ENCODE data around the gene RAD18. TPM values are rescaled to one million over a fixed set of nuclear protein-coding genes. Genes with fewer than 3 reads are reported as not detected.

The RAD18 gene
- total and polyA plus RNA-seq, 9 of the 15 experiments (the other 6 are each of a cell fraction or from before 2014, with no cell fraction given), result 19.2 to 49.4 (median 34.4) TPM

GRCh38 chr3:8942115-8942514 lies 21.2 kb downstream of the RAD18 start:
- WGBS (ENCODE audit: insufficient coverage, low coverage, missing lambda C conversion rate), result 86% methylated on average over 4 of the region's 4 CpGs
- ChIA-PET CTCF (ENCODE audit: low intra/inter-chr PET ratio) (no interaction called here), POLR2A (no interaction called here)
- H3K9ac ChIP-seq (ENCODE audit: insufficient read depth in 1 of 2, low read depth in 2 of 2, low read length in 2 of 2), result no peak overlapping the region
- DNase-seq (ENCODE audit: extremely low read depth in 1 of 4, low spot score in 3 of 4), result no peak
- intact Hi-C loops (cut with micrococcal nuclease) (no loop called here), in situ Hi-C loops (cut with MboI) (no loop called here)
- no peaks in the 10 kb centered on the region for H4K20me1 ChIP-seq (replicated peaks; ENCODE audit: control insufficient read depth, insufficient read depth, low read length)
- no TSS peak for BruUV-seq (replicated peaks)
- no peaks in the 10 kb centered on the region for H3K9me1 ChIP-seq (ENCODE audit: control insufficient read depth, insufficient read depth, low read length)
- H2AFZ ChIP-seq (ENCODE audit: low read depth, low read length), result no peak overlapping the region
- FAIRE-seq, result no peak
- no peak overlapping the region for H3K4me2 ChIP-seq (ENCODE audit: insufficient read depth, low read length)
- no peak overlapping the region for H3K27ac ChIP-seq (ENCODE audit: extremely low read depth, low read depth, low read length)
- H3K9me3 ChIP-seq (replicated peaks; ENCODE audit: control insufficient read depth, insufficient read depth, low read depth, low read length), result no peaks in the 10 kb centered on the region
- H3K4me3 ChIP-seq, result no peak overlapping the region
- no peaks in the 10 kb centered on the region for H3K4me1 ChIP-seq (replicated peaks in 1 of 2; ENCODE audit: control insufficient read depth in 2 of 2, insufficient read depth in 2 of 2, low read length in 2 of 2)
- no peaks in the 10 kb centered on the region for H3K27me3 ChIP-seq (ENCODE audit: control insufficient read depth in 2 of 2, insufficient read depth in 2 of 2, low read length in 2 of 2)
- no peaks in the 10 kb centered on the region for H3K79me2 ChIP-seq (ENCODE audit: control insufficient read depth, insufficient read depth, low read length)
- H3K36me3 ChIP-seq (ENCODE audit: control insufficient read depth, insufficient read depth, low read length), result peaks cover 88% of the 10 kb centered on the region
- no peak; the same call in 2 of the 3 replicates for ATAC-seq
- no peak for TF ChIP-seq TGIF2 (CRISPR knock-in tag; IDR thresholded peaks at IDR 0.05)
- no peak for TF ChIP-seq ZNF436 (CRISPR knock-in tag; IDR thresholded peaks at IDR 0.05)
- no peak for TF ChIP-seq ZNF165 (CRISPR knock-in tag; IDR thresholded peaks at IDR 0.05; ENCODE audit: borderline replicate concordance)
- no peak for TF ChIP-seq ELF2 (CRISPR knock-in tag; IDR thresholded peaks at IDR 0.05)
- TF ChIP-seq FOS (IDR thresholded peaks at IDR 0.05; ENCODE audit: extremely low read depth, insufficient read length), result no peak
- TF ChIP-seq ZBTB11 (CRISPR knock-in tag; IDR thresholded peaks at IDR 0.05), result no peak
- TF ChIP-seq ZNF395 (CRISPR knock-in tag; IDR thresholded peaks at IDR 0.05), result no peak
- TF ChIP-seq BRF1 (IDR thresholded peaks at IDR 0.05; ENCODE audit: borderline replicate concordance, extremely low read depth, insufficient read length), result no peak
- TF ChIP-seq ZFP91 (CRISPR knock-in tag; IDR thresholded peaks at IDR 0.05), result no peak
- TF ChIP-seq MAX (CRISPR knock-in tag; IDR thresholded peaks at IDR 0.05), result no peak
- no peak for TF ChIP-seq KLF13 (tag; IDR thresholded peaks at IDR 0.05; ENCODE audit: borderline replicate concordance, low read depth)
- TF ChIP-seq NFYB (IDR thresholded peaks at IDR 0.05; ENCODE audit: extremely low read depth, insufficient read length), result no peak
- no peak for TF ChIP-seq CBX5 (IDR thresholded peaks at IDR 0.05; ENCODE audit: borderline replicate concordance, low read depth)
- no peak for TF ChIP-seq SRSF3 (IDR thresholded peaks at IDR 0.05; ENCODE audit: insufficient read depth, low read length)
